Activated CD4-positive, alpha-beta memory T cell treated with anti-CD3 and anti-CD28 coated beads for 36 hours (primary cell): ENCODE results near the gene STOM. TPM values are rescaled to one million over a fixed set of nuclear protein-coding genes. Genes with fewer than 3 reads are reported as not detected.

ENCODE experiments used
- CTCF ChIA-PET: fragments of 350-600 bp; sonication (Branson Sonifier 250); formaldehyde crosslinking; loops from one replicate; lab custom pipeline; 2021; ENCODE audit warnings: antibody characterized with exemption, inconsistent platforms; lab: Charles Lee
- POLR2A ChIA-PET: fragments of 350-600 bp; sonication (Branson Sonifier 250); formaldehyde crosslinking; loops from one replicate; lab custom pipeline; 2021; ENCODE audit warnings: antibody characterized with exemption; lab: Charles Lee
- DNase-seq: peaks from one replicate; pipeline ENCODE4 v3.0.0-alpha.2; 2020
- H3K27ac Mint-ChIP-seq: one replicate; pipeline ENCODE4 v1.8.0; 2021; ENCODE audit warnings: mixed read lengths
- H3K27me3 Mint-ChIP-seq: one replicate; pipeline ENCODE4 v1.8.0; 2021; ENCODE audit warnings: mixed read lengths
- H3K36me3 Mint-ChIP-seq: one replicate; pipeline ENCODE4 v1.8.0; 2021; ENCODE audit warnings: mixed read lengths
- H3K4me1 Mint-ChIP-seq: one replicate; pipeline ENCODE4 v1.8.0; 2021; ENCODE audit warnings: low read depth, mixed read lengths
- H3K4me3 Mint-ChIP-seq: one replicate; pipeline ENCODE4 v1.8.0; 2021; ENCODE audit warnings: mild to moderate bottlenecking, mixed read lengths
- H3K9me3 Mint-ChIP-seq: one replicate; pipeline ENCODE4 v1.8.0; 2021; ENCODE audit warnings: mixed read lengths
- intact Hi-C: fragments of 100-400 bp; cut with micrococcal nuclease; formaldehyde crosslinking; loops from one replicate; pipeline ENCODE4 v1.15.1; 2023
- total RNA-seq, 2 experiments: library from RNA; stranded (reverse); gene quantifications; one replicate each; pipeline ENCODE4 v1.2.3, GENCODE V29; 2021

Gene STOM
- total RNA-seq, 2 experiments from 2014 or later = 49.8 to 51.9 TPM

- CTCF ChIA-PET = interaction anchor here (1.2 to 1.4 kb wide), 2 partner anchors 32 to 48 kb away, joined by 5 to 6 read pairs; no protein-coding TSS in a partner anchor
- POLR2A ChIA-PET = interaction anchor here (0.7 to 1.8 kb wide), 2 partner anchors 9 to 14 kb away, joined by 3 to 6 read pairs; no protein-coding TSS in a partner anchor
- peaks cover 68% of the 10 kb centered on the region for H3K4me1 Mint-ChIP-seq
- H3K9me3 Mint-ChIP-seq = no peaks in the 10 kb centered on the region
- no peak overlapping the region for H3K27ac Mint-ChIP-seq
- H3K36me3 Mint-ChIP-seq = peaks cover 9% of the 10 kb centered on the region
- no peak for DNase-seq
- intact Hi-C loops = loop anchor here (1.0 to 10.0 kb wide), 3 partner anchors 9 to 1857 kb away; partner anchors contain the start of gene CNTRL
- H3K27me3 Mint-ChIP-seq = no peaks in the 10 kb centered on the region
- peak overlapping the region; percentile 93 for H3K4me3 Mint-ChIP-seq
These were observed 1.9 kb downstream of the STOM start for GRCh38 chr9:121368138-121368522.

DNA sequence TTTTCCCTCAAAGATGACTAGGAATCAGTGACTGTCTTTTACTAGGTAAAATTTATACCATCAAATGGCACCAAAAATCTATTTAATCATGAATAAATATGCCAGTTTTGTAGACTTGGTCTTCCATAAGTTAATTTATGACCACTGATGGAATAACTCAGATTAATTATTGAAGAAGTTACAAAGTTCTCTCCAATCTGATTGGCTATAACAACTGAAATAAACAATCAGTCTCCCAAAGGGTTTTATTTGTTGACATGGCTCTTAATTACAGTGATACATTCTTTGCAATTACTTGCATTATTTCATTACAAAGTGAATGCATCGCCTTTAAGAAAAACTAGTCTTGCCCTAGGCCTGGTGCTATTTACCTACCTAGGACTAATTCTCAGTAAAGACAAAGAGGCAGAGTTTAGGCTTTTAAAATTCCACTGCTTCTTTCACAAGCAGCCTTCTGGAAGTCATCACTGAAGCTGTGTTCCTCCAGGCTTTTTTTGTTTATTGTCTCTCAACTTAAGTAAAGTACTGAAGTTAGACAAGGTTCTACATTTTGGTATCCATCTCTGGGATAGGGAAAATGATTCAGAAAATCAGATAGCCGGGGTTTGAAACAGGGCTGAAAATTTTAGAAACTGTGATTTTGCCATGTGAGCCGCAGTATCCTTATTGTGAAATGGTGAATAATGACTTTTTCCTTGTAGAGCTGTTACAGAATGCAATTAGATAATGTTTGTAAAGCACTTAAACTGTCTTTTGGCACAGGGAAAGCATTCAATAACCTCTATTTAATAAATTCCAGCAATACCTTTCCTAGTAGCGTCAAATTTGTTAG lies 2.5 kb downstream of the STOM start:
- H3K9me3 Mint-ChIP-seq = no peaks in the 10 kb centered on the region
- H3K4me1 Mint-ChIP-seq = peaks cover 69% of the 10 kb centered on the region
- CTCF ChIA-PET = interaction anchor here (1.2 kb wide), 1 partner anchor 48 kb away, joined by 6 read pairs; no protein-coding TSS in a partner anchor
- no peak overlapping the region for H3K27ac Mint-ChIP-seq
- peak overlapping the region; percentile 93 for H3K4me3 Mint-ChIP-seq
- intact Hi-C loops = loop anchor here (1.0 to 10.0 kb wide), 3 partner anchors 8 to 1857 kb away; partner anchors contain the start of gene CNTRL
- no peaks in the 10 kb centered on the region for H3K27me3 Mint-ChIP-seq
- POLR2A ChIA-PET = interaction anchor here (0.7 kb wide), 1 partner anchor 14 kb away, joined by 3 read pairs; no protein-coding TSS in a partner anchor
- peaks cover 9% of the 10 kb centered on the region for H3K36me3 Mint-ChIP-seq
- DNase-seq = no peak

DNA sequence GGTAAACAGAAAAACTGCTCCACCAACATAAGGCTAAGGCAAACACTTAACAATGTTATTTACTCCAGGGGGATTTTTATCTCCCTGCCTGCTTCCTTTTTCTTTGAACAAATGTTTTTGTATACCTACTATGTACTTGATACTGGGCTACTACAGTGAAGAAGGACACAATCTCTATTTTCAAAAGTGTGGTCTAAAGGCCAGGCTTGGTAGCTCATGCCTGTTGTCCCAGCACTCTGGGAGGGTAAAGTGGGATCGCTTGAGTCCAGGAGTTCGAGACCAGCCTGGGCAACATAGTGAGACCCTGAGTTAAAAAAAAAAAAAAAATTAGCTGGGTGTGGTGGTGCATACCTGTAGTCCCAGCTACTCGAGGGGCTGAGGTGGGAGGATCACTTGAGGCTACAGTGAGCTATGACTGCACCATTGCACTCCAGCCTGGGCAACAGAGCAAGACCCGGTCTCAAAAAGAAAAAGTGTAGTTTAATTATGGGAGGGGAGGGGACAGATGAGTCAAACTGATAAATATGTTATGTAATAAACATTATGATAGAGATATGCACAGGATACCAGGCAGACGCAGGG lies 3.3 kb downstream of the STOM start:
- ChIA-PET POLR2A (no interaction called here), CTCF (interaction anchor here (1.0 kb wide), 1 partner anchor 47 kb away, joined by 5 read pairs; no protein-coding TSS in a partner anchor)
- no peak for DNase-seq
- no peak overlapping the region for H3K4me3 Mint-ChIP-seq
- no peak overlapping the region for H3K27ac Mint-ChIP-seq
- intact Hi-C loops = loop anchor here (5.0 to 10.0 kb wide), 2 partner anchors 294 to 1858 kb away; partner anchors contain the start of gene CNTRL
- peaks cover 67% of the 10 kb centered on the region for H3K4me1 Mint-ChIP-seq
- H3K36me3 Mint-ChIP-seq = peaks cover 9% of the 10 kb centered on the region
- no peaks in the 10 kb centered on the region for H3K27me3 Mint-ChIP-seq
- no peaks in the 10 kb centered on the region for H3K9me3 Mint-ChIP-seq

DNA sequence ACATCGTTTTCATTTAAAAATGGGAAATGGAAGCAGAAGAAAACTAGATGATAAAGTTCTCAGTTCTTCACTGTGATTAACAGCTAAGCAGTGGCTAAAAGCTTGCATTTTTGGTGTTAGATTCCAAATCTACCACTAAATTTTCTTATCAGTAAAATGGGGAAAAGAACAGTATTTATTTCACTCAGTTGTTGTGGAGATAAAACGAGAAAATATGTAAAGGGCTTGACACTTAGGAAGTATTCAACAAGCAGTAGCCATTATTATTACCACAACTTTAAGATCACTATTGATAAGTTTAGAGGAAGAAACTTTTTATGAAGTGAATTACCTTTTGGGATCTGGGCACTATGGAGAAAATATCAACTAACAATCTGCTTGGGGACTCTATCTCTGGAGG lies 4.5 kb downstream of the STOM start:
- Mint-ChIP-seq H3K4me1 (peaks cover 69% of the 10 kb centered on the region), H3K27ac (peak overlapping the region; percentile 9), H3K4me3 (no peak overlapping the region), H3K36me3 (peaks cover 8% of the 10 kb centered on the region), H3K27me3 (no peaks in the 10 kb centered on the region), H3K9me3 (no peaks in the 10 kb centered on the region)
- POLR2A ChIA-PET = no interaction called here
- no peak for DNase-seq
- intact Hi-C loops = loop anchor here (5.0 to 10.0 kb wide), 2 partner anchors 293 to 1859 kb away; partner anchors contain the start of gene CNTRL
- CTCF ChIA-PET = interaction anchor here (4.0 kb wide), 1 partner anchor 45 kb away, joined by 21 read pairs; no protein-coding TSS in a partner anchor

GRCh38 chr9:121364886-121365285 lies 5.2 kb downstream of the STOM start:
- Mint-ChIP-seq H3K27me3 (no peaks in the 10 kb centered on the region), H3K9me3 (no peaks in the 10 kb centered on the region), H3K27ac (no peak overlapping the region), H3K4me3 (no peak overlapping the region), H3K36me3 (peaks cover 5% of the 10 kb centered on the region), H3K4me1 (peaks cover 69% of the 10 kb centered on the region)
- no peak for DNase-seq
- intact Hi-C loops = loop anchor here (5.0 to 10.0 kb wide), 2 partner anchors 293 to 1860 kb away; partner anchors contain the start of gene CNTRL
- CTCF ChIA-PET = interaction anchor here (0.8 to 4.0 kb wide), 4 partner anchors 8 to 45 kb away, joined by 3 to 21 read pairs (median 3); no protein-coding TSS in a partner anchor
- POLR2A ChIA-PET = interaction anchor here (0.8 kb wide), 1 partner anchor 23 kb away, joined by 4 read pairs; no protein-coding TSS in a partner anchor

DNA sequence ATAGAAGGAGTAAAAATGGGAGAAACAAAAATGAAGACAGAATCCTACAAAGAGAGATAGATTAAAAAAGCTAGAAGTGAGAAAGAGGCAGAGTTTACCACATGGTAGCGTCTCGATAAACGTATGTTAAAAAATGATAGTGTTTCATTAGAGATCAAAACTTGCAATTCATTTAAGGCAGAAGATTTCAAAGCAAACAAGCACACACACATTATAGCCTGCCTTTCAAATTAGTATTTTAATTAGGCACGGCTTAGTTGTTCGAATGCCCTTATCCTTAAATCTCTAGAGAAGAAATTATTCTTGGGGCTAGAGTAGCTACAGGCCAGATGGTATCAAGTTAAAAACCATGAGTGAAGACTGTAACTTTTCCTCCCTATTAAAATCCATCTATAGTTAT lies 6.0 kb downstream of the STOM start:
- H3K4me3 Mint-ChIP-seq = no peak overlapping the region
- ChIA-PET POLR2A (interaction anchor here (0.8 to 1.5 kb wide), 2 partner anchors 10 to 24 kb away, joined by 4 to 5 read pairs; no protein-coding TSS in a partner anchor), CTCF (interaction anchor here (0.8 to 4.0 kb wide), 5 partner anchors 9 to 151 kb away, joined by 3 to 21 read pairs (median 3); no protein-coding TSS in a partner anchor)
- intact Hi-C loops = loop anchor here (10.0 kb wide), 1 partner anchor 1861 kb away; no protein-coding TSS in a partner anchor
- H3K27ac Mint-ChIP-seq = no peak overlapping the region
- DNase-seq = no peak
- H3K27me3 Mint-ChIP-seq = no peaks in the 10 kb centered on the region
- H3K4me1 Mint-ChIP-seq = peaks cover 77% of the 10 kb centered on the region
- no peaks in the 10 kb centered on the region for H3K9me3 Mint-ChIP-seq
- peaks cover 8% of the 10 kb centered on the region for H3K36me3 Mint-ChIP-seq

- Mint-ChIP-seq H3K4me1 (peaks cover 77% of the 10 kb centered on the region), H3K27me3 (no peaks in the 10 kb centered on the region), H3K9me3 (no peaks in the 10 kb centered on the region), H3K27ac (no peak overlapping the region), H3K36me3 (peaks cover 8% of the 10 kb centered on the region), H3K4me3 (no peak overlapping the region)
- POLR2A ChIA-PET = interaction anchor here (0.6 to 1.5 kb wide), 2 partner anchors 10 to 27 kb away, joined by 5 to 6 read pairs; no protein-coding TSS in a partner anchor
- intact Hi-C loops = loop anchor here (10.0 kb wide), 1 partner anchor 1861 kb away; no protein-coding TSS in a partner anchor
- CTCF ChIA-PET = interaction anchor here (0.9 to 4.0 kb wide), 2 partner anchors 43 to 151 kb away, joined by 3 to 21 read pairs; no protein-coding TSS in a partner anchor
- no peak for DNase-seq
These were observed 6.5 kb downstream of the STOM start for GRCh38 chr9:121363622-121363961.

DNA sequence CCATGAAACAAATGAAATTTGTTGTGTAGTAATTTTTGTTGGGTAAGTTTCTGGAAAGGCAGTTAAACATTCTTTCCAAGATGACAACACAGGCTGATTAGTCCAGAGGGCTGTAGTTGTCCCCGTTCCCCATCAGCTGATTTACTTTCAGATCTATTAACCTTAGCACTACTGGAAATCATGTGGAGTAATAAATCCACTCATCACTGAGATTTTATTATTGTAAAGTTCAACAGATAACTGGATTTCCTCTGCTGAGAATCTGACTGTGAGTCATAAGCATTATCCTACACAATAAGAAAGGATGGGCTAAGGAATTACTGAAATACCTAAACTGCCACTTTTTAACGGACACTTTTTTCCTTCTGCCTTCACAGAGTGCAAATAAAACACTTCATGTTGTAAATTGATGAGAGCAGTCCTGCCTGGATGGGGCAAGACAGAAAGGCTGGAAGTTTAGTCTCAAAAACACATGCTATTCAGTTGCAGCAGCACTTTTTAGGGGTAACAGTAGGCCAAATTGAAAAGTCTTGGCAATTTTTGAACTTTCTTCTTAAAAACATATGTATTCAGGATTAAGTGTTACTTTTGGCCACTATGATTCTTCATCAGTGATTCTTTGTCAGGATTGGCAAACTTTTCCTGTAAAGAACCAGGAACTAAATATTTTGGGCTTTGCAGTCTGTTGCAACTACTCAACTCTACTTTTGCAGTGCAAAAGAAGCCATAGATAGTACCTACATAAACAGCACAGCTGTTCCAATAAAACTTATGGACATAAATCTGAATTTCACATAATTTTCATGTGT lies 7.0 kb downstream of the STOM start:
- DNase-seq = no peak
- Mint-ChIP-seq H3K36me3 (peaks cover 8% of the 10 kb centered on the region), H3K27ac (no peak overlapping the region), H3K9me3 (no peaks in the 10 kb centered on the region), H3K27me3 (no peaks in the 10 kb centered on the region), H3K4me3 (no peak overlapping the region), H3K4me1 (peaks cover 77% of the 10 kb centered on the region)
- intact Hi-C loops = loop anchor here (10.0 kb wide), 1 partner anchor 1862 kb away; no protein-coding TSS in a partner anchor
- CTCF ChIA-PET = interaction anchor here (0.9 to 4.0 kb wide), 2 partner anchors 43 to 150 kb away, joined by 3 to 21 read pairs; no protein-coding TSS in a partner anchor
- POLR2A ChIA-PET = interaction anchor here (0.6 to 1.5 kb wide), 2 partner anchors 9 to 27 kb away, joined by 5 to 6 read pairs; no protein-coding TSS in a partner anchor

DNA sequence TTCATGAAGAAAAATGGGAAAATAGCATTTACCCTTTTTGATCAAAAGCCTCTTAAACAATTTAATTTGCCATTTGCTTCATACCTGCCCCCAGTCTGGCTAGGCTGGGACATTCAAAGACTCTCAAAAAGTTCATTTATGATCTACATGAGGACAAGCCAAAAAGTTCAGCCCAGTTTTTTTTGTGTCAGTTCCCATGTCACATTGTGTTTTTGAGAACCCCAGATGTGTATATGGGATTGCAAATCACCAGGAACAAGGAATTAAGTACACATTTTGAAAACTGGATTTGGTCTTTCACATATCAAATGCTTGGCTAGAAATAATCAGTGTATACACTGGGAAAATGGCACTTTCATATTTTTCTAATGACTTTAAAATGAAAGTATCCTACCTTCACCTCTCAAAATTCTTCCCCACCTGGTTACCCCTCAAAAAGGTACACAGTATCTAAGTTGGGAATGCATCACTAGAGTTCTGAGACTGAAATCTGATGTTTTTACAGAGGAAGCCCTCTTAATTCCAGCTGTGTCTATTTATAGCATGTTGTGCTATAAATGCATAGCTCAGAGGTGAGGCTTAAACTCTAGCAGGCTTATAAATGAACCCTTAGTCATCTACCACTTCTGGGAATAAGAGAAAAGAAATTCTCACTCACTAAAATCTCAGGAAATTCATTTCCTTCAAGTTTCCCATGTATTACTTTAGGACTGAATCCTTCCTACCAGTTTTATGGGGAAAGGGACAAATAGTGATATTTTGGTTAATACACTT lies 9.3 kb downstream of the STOM start:
- CTCF ChIA-PET = no interaction called here
- no peak for DNase-seq
- H3K4me3 Mint-ChIP-seq = no peak overlapping the region
- H3K9me3 Mint-ChIP-seq = no peaks in the 10 kb centered on the region
- peaks cover 3% of the 10 kb centered on the region for H3K36me3 Mint-ChIP-seq
- no peaks in the 10 kb centered on the region for H3K27me3 Mint-ChIP-seq
- intact Hi-C loops = loop anchor here (10.0 kb wide), 1 partner anchor 1864 kb away; no protein-coding TSS in a partner anchor
- H3K4me1 Mint-ChIP-seq = peaks cover 80% of the 10 kb centered on the region
- POLR2A ChIA-PET = no interaction called here
- H3K27ac Mint-ChIP-seq = no peak overlapping the region
